ENCODE measurements around the gene MAN2B2.

Gene MAN2B2

DNA sequence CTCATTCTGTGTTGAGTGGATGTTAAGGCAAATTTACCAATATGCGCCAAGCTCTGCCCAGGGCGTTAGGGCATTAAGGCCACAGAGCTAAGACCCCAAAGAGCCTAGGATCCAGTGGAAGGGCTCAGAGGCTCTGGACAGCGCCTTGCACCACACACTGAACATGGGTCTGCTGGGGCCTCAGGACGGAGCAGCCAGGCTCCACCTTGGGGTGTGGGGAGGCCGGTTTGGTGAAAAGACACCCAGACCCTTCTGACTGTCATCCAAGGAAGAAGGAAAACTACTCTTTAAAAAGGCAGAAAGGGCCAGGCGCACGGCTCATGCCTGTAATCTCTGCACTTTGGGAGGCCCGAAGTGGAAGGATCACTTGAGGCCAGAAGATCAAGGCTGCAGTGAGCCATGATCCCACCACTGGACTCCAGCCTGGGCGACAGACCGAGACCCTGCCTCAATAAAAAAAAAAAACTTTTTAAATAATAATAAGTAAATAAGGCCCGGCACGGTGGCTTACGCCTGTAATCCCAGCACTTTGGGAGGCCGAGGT is 64.2 kb downstream of the MAN2B2 start:
- TF ChIP-seq, protein P1, sequence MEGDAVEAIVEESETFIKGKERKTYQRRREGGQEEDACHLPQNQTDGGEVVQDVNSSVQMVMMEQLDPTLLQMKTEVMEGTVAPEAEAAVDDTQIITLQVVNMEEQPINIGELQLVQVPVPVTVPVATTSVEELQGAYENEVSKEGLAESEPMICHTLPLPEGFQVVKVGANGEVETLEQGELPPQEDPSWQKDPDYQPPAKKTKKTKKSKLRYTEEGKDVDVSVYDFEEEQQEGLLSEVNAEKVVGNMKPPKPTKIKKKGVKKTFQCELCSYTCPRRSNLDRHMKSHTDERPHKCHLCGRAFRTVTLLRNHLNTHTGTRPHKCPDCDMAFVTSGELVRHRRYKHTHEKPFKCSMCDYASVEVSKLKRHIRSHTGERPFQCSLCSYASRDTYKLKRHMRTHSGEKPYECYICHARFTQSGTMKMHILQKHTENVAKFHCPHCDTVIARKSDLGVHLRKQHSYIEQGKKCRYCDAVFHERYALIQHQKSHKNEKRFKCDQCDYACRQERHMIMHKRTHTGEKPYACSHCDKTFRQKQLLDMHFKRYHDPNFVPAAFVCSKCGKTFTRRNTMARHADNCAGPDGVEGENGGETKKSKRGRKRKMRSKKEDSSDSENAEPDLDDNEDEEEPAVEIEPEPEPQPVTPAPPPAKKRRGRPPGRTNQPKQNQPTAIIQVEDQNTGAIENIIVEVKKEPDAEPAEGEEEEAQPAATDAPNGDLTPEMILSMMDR (IDR thresholded peaks at IDR 0.05; ENCODE audit: low read depth, low read length): no peak
- no peak overlapping the region for H3K4me3 ChIP-seq (ENCODE audit: low read depth, low read length)

DNA sequence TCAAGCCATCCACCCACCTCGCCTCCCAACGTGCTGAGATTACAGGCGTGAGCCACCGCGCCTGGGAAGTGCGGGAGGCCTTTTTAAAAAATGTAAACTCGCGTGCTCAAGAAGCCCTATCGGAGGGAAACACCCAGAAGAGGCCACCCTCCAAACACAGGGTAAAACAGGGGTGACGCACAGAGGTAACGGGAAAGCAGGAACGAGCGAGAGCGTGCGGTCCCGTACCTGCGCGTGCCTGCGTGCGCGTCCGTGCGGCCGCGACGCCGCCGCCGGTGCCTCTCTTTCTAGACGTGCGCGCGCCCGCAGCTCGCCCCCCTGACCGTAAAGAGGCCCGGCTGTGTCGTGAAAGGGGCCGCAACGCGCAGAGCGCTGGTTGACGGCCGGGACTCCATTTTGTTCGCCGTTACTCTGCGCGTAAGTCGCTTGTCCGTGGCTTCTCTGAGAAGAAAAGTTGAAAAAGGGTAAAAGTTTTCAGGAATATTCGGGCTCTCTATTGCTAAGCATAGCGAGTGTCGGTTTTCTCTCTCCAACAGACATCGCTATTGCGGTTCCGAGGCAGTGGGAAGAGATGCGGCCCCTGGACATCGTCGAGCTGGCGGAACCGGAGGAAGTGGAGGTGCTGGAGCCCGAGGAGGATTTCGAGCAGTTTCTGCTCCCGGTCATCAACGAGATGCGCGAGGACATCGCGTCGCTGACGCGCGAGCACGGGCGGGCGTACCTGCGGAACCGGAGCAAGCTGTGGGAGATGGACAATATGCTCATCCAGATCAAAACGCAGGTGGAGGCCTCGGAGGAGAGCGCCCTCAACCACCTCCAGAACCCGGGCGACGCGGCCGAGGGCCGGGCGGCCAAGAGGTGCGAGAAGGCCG is 65.5 kb downstream of the MAN2B2 start, which contains the start of gene MRFAP1:
TSS of gene MRFAP1 (plus strand) at position 394 of the 872 bp plus-strand sequence. CDS start at position 572, 178 bp downstream.
- TF ChIP-seq, protein P1 (IDR thresholded peaks at IDR 0.05; ENCODE audit: low read depth, low read length): no peak
- peak within 1 kb of the TSS; percentile 89 for H3K4me3 ChIP-seq (ENCODE audit: low read depth, low read length)

DNA sequence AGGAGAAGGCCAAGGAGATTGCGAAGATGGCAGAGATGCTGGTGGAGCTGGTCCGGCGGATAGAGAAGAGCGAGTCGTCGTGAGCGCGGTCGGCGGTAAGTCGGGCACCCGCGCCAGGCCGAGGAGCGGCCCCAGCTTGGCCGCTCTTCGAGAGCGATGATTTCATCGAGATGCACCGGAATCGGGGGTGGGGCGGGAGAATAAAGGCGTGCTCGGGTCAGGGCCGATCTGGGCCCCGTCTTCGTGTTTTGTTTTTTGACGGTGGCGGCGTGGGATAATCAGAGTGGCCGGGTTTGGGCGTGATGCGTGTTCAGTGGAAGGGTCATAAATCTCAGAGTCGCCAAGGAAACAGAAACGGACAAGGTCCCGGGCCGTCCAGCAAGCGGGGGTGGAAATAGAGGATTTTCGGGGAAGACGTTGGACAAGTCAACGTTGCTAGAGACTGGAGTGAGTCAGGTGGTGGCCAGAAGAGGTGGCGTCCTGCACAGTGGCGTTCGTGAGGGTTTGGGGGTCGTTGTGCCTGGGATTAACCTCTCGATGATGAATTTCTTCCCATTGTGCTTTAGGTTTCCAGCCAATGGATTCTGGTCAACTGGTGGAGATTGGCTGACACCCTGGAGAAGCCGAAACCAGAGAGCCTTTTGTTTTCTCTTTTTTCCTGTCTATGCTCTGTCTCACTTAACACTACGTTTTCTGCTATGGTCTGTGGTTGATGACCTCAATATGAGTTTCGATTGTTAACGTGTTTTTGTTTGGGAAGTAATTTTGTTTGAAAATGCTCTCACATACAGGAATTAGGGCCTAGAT is 66.4 kb downstream of the MAN2B2 start:
- TF ChIP-seq, protein P1 (IDR thresholded peaks at IDR 0.05; ENCODE audit: low read depth, low read length): no peak
- H3K4me3 ChIP-seq (ENCODE audit: low read depth, low read length): peak overlapping the region; percentile 89

DNA sequence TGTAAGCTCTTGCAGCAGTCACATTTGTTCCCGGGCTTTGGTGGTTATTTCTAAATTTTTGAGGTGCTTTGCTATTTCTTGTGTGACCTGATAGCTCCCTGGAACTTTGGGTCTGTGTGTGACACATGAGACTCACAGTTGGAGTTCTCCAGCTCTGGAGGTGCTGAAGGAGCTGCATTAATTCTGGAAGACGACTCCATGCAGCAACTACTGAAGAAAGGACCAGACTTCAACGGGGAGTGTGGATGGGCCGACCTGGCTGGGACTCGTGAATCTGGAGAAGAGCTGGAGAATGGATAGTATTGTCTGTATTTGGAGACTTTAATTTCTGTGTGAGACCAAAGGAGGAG is 67.0 kb downstream of the MAN2B2 start:
- TF ChIP-seq, protein P1 (IDR thresholded peaks at IDR 0.05; ENCODE audit: low read depth, low read length): no peak
- peak overlapping the region; percentile 89 for H3K4me3 ChIP-seq (ENCODE audit: low read depth, low read length)

DNA sequence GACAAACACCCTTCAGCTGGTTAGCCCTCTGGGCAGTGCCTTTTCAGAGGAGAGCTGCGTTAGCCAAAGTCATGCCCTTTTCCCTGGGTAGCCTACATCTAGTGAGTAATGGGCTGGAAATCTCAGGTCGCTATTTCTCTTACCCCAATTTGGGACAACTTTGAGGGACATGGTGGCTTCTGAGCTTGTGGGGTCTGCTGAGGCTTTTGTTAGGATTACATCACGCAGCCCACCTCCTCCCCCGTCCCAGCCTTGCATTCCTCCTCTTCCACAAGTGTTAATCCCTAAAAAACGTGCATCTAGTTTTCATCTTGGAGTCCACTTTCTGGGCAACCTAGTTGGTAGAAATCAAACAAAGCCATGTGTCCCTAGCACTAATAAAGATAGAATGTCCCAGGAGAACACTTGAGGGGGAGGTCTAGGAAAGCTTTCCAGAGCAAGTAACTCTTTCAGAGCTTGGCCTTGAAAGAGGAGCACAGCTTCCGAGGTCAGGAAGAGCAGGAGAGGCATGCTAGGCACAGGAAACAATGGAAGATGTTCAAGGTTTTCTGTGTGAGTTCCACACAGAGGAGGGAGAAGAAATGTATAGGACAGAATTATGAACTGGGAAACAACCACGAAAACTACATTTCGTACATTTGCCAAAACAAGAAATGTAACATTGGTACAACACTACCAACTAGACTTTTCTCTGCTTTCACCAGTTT is 68.3 kb downstream of the MAN2B2 start:
- no peak overlapping the region for H3K4me3 ChIP-seq (ENCODE audit: low read depth, low read length)
- TF ChIP-seq, protein P1 (IDR thresholded peaks at IDR 0.05; ENCODE audit: low read depth, low read length): no peak

DNA sequence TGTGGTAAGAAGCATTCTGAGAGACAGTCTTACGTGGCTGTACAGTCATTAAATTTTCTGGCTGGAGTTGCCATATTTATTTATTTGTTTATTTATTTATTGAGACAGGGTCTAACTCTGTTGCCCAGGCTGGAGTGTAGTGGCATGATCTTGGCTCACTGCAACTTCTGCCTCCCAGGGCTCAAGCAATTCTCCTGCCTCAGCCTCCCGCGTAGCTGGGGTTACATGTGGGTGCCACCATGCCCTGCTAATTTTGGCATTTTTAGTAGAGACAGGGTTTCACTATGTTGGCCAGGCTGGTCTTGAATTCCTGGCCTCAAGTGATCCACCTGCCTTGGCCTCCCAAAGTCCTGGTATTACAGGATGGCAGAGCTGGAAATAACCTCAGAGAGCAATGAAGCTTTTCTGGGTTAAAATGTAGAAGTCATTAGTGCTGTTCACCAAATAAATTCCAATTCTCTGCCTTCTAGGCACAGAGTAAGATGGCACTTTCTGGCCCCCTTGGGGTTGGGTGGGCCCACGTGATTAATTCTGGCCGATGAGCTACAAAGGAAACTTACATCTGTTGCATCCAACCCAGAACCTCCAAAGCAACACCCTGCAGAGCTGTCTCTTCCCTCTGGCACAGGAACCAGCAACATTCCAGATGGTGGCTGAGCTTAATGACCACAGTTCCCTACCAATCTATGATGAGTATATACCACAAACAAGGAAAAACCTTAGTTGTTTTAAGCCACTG is 70.0 kb downstream of the MAN2B2 start:
- TF ChIP-seq, protein P1 (IDR thresholded peaks at IDR 0.05; ENCODE audit: low read depth, low read length): no peak

More for the DNA sequence above, 70.0 kb downstream of the MAN2B2 start:
- H3K4me3 ChIP-seq (ENCODE audit: low read depth, low read length): no peak overlapping the region

Measured in WI38 (cell line).